SH-SY5Y (cell line): ENCODE results near the gene CEMIP.

Source experiments
- GATA2 ChIP-seq: IDR thresholded peaks from 2 replicates; pipeline ENCODE4 v1.6.1; 2011; ENCODE audit warnings: mild to moderate bottlenecking, low read depth, low read length
- GATA3 ChIP-seq: IDR thresholded peaks from 2 replicates; pipeline ENCODE4 v1.6.1; 2011; ENCODE audit warnings: low read depth, mild to moderate bottlenecking, low read length, moderate library complexity

DNA sequence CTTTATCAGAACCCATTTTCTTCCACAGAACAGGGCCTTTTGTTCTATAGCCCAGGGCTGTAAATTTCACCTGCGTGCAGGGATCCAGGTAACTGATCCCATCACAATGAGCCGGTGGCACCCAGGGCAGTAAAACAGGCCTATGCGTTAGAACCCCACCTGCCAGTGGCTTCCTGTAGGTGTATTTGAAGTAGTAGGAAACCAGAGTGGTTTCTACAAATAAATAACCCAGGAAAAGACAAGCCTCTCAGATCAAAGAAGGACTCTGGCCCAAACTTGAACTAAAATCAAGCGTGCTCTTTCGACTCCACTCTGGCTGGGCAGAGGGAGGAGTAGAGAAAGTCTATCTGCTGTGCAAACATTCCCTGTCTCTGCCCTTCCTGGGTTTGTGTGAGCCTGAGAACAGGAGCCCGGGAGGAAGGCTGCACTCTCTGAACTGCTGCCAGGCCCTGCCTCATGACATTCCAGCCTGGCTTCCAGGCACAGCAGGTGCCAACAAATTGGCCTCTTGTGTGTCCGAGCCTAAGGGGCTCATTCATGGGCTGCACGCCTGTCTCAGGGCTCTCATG is 77.7 kb downstream of the CEMIP start:
- TF ChIP-seq GATA2: no peak
- TF ChIP-seq GATA3: no peak
